ENCODE data around the gene FAIM2. TPM values are rescaled to one million over a fixed set of nuclear protein-coding genes. Genes with fewer than 3 reads are reported as not detected.

The FAIM2 gene
- total RNA-seq, 2 experiments from 2014 or later: 0.53 to 0.91 TPM

DNA sequence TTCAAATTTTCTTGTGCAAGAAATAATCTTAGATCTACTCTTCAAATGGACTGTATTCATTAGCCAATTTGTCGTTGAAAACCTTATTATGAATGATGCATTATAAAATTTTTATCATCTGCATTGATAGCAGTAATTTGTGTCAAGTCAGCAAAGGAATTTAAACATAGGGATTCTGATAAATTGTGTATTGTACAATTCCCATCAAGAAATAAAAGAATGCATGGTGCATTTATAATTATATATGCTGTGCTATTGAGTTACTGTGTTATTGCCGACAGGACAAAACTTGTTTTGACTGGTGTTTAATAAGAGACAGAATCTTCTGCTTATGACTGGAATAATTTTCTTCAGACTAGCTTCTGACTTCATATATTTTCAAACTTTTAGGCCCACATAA lies 57.7 kb downstream of the FAIM2 start:
- H3K9me3 Mint-ChIP-seq (ENCODE audit: low read depth): no peaks in the 10 kb centered on the region
- H3K36me3 Mint-ChIP-seq (ENCODE audit: low read depth): no peaks in the 10 kb centered on the region
- ChIA-PET CTCF (interaction anchor here (1.1 to 2.1 kb wide), 2 partner anchors 17 to 68 kb away, joined by 3 to 11 read pairs; partner anchors contain the start of gene NCKAP5L), POLR2A (interaction anchor here (0.7 kb wide), 1 partner anchor 743 kb away, joined by 5 read pairs; no protein-coding TSS in a partner anchor)
- no peak for DNase-seq
- H3K27ac Mint-ChIP-seq: no peak overlapping the region
- ATAC-seq: no peak
- H3K4me3 Mint-ChIP-seq: no peak overlapping the region
- H3K4me1 Mint-ChIP-seq: peaks cover 29% of the 10 kb centered on the region
- H3K27me3 Mint-ChIP-seq: peaks cover 4% of the 10 kb centered on the region
- intact Hi-C loops (cut with DNase I, micrococcal nuclease): loop anchor here in 1 of 2 experiments (10.0 kb wide), 1 partner anchor 179 kb away; the partner anchor contains the start of gene RACGAP1

DNA sequence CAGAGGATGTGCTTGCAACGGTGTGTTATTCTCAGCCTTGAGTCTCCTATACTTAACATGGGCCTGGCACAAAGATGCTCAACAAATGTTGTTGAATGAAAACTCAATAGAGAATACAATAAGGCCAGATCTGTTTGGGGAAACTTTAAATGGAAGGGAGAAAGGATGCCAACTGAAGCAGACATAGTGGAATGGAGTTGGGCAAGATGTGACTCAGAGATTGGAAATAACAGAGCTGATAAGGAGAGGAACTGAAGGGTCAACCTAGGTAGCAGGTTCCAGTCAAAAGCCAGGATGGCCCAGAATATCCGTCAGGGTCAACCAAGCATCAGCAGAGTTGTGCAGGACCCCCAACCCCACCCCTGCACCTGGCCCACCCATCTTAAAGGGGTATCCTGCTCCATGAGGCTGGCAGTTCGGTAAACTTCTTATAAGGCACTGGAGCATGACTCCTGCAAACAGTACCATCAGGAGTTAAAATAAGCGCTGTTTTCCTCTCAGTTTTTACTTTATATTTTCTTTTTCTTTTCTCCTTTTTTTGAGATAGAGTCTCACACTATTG lies 59.7 kb downstream of the FAIM2 start:
- intact Hi-C loops (cut with DNase I, micrococcal nuclease): loop anchor here (1.0 to 10.0 kb wide), 10 partner anchors 16 to 557 kb away; partner anchors contain the start of genes RACGAP1 (in 2 of the 2), TMBIM6 (in 2 of the 2), CERS5 (in 1 of the 2) and FMNL3 (in 1 of the 2)
- Mint-ChIP-seq H3K27me3 (peaks cover 4% of the 10 kb centered on the region), H3K4me3 (peak overlapping the region; percentile 3), H3K36me3 (ENCODE audit: low read depth) (no peaks in the 10 kb centered on the region), H3K27ac (peak overlapping the region; percentile 26), H3K9me3 (ENCODE audit: low read depth) (no peaks in the 10 kb centered on the region), H3K4me1 (peaks cover 30% of the 10 kb centered on the region)
- DNase-seq: no peak
- no peak for ATAC-seq
- ChIA-PET CTCF (interaction anchor here (0.7 to 2.1 kb wide), 8 partner anchors 8 to 372 kb away, joined by 3 to 11 read pairs (median 6); partner anchors contain the start of genes NCKAP5L and TMBIM6), POLR2A (no interaction called here)

DNA sequence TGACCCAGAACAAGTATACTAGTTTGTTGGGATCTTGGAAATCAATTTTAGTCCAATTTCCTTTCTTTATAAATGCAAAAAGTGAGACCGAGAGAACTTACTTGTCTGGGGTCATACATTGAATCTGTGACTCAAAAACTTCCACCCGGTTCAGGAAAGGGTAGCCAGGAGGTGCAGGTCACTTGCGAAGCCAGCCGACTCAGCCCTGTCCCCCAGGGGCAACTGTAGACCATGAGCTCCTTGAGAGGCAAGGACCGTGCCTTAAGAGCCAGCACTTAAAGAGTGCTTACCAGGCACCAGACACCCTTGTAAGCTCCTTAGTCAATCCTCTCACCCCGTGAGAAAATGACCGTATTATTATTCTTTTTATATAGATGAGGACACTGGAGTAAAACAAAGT lies 60.3 kb downstream of the FAIM2 start:
- H3K27ac Mint-ChIP-seq: peak overlapping the region; percentile 91
- ChIA-PET POLR2A (interaction anchor here (0.6 to 1.0 kb wide), 8 partner anchors 15 to 642 kb away, joined by 3 to 11 read pairs (median 4); partner anchors contain the start of genes COX14, NCKAP5L and TMBIM6), CTCF (interaction anchor here (0.8 to 1.8 kb wide), 10 partner anchors 9 to 102 kb away, joined by 3 to 10 read pairs (median 4); partner anchors contain the start of genes NCKAP5L and TMBIM6)
- DNase-seq (no peak), ATAC-seq (no peak)
- intact Hi-C loops (cut with DNase I, micrococcal nuclease): loop anchor here (1.0 to 10.0 kb wide), 10 partner anchors 15 to 557 kb away; partner anchors contain the start of genes RACGAP1 (in 2 of the 2), TMBIM6 (in 2 of the 2), CERS5 (in 1 of the 2) and FMNL3 (in 1 of the 2)
- peak overlapping the region; percentile 90 for H3K4me3 Mint-ChIP-seq
- no peaks in the 10 kb centered on the region for H3K36me3 Mint-ChIP-seq (ENCODE audit: low read depth)
- no peaks in the 10 kb centered on the region for H3K9me3 Mint-ChIP-seq (ENCODE audit: low read depth)
- peaks cover 30% of the 10 kb centered on the region for H3K4me1 Mint-ChIP-seq
- H3K27me3 Mint-ChIP-seq: no peaks in the 10 kb centered on the region

DNA sequence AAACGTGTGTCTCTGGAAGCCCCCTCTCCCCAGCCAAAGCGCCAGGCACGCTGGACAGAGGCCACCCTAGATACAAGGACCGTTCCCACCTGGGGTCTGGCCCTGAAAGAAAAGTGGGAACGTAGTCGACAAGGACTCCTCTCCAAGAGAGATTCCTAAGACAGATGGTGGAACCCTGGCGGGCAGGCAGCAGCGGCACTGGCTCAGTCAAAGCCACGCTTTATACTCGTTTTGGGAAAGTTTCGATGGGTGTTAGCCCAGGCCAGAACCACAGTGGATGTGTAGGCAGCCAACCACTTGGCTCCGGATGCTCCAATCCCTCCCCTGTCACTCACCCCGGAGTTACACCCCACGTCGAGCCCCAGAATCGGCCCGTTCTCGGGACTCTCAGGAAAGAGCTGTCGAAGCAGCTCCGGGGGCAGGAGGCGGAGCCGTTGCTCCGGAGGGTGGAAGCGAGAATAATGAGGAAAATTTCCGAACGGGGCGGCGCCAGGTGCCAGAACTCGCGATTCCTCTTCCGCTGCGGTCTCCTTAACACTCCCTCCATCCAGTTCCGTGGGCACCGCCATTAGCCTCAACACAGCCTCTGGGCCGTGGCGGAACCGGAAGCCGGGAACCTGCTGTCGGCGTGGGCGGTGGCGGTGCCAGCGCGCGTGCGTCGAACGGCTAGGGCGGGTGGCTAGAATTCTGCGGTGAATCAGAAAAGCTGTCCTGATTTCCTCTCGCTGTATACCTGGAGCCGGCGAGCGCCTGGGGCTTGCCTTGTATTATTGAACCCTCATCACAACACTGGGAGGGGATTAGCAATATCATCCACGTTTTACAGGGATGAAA lies 61.0 kb downstream of the FAIM2 start, which contains the start of gene BCDIN3D:
Gene BCDIN3D, minus strand, starts transcription at position 588 of the 834 bp plus-strand sequence. Its CDS starts 19 bp downstream, at position 569.
- intact Hi-C loops (cut with DNase I, micrococcal nuclease): loop anchor here (1.0 to 10.0 kb wide), 11 partner anchors 14 to 577 kb away; partner anchors contain the start of genes NCKAP5L (in 2 of the 2), RACGAP1 (in 2 of the 2), TMBIM6 (in 2 of the 2) and CERS5 (in 1 of the 2)
- POLR2A ChIA-PET: interaction anchor here (0.6 to 1.0 kb wide), 9 partner anchors 14 to 641 kb away, joined by 3 to 11 read pairs (median 3); partner anchors contain the start of genes COX14, NCKAP5L and TMBIM6

DNA sequence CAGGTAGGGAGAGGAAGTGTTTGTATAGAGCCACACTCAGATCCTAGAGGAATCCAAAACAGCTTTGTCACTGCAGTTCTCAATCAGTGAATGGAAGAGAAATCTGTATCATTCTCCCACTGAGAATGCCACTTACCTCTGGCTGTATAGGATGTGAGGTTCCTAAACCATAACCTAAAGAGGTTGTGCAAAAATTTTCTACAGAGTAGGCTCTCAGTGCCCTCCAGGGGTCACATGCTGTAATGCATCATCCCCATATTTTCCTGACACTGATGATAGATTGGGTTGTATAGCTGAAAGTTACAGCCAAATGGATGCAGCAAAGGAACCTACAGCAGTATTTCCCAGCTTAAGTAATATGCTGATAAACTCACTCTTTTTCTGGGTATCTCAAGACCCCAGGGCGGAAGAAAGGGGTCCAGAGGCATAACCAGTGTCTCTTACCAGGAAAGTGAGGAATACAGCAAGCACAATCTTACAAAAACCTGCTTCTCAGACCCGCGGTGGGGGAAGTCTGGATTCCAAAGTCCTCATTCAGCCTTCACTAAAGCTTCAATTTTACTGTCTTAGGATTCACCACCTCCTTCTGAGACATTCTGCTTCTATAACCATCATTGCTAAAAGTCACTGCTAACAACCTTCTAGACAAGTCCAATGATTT lies 64.6 kb downstream of the FAIM2 start:
- Mint-ChIP-seq H3K27ac (no peak overlapping the region), H3K4me1 (peaks cover 23% of the 10 kb centered on the region), H3K36me3 (ENCODE audit: low read depth) (peaks cover 1% of the 10 kb centered on the region), H3K27me3 (no peaks in the 10 kb centered on the region), H3K4me3 (no peak overlapping the region), H3K9me3 (ENCODE audit: low read depth) (no peaks in the 10 kb centered on the region)
- ATAC-seq (no peak), DNase-seq (peak; percentile 50)
- ChIA-PET POLR2A (interaction anchor here (0.5 to 1.0 kb wide), 3 partner anchors 11 to 190 kb away, joined by 3 to 4 read pairs (median 3); partner anchors contain the start of gene NCKAP5L), CTCF (interaction anchor here (0.6 to 4.8 kb wide), 26 partner anchors 10 to 273 kb away, joined by 3 to 44 read pairs (median 4); partner anchors contain the start of genes COX14, NCKAP5L and TMBIM6)
- intact Hi-C loops (cut with DNase I, micrococcal nuclease): loop anchor here (1.0 to 2.0 kb wide), 2 partner anchors 63 to 194 kb away; no protein-coding TSS in a partner anchor

More for the DNA sequence above, 61.0 kb downstream of the FAIM2 start, which contains the start of gene BCDIN3D:
- DNase-seq (peak; percentile 97), ATAC-seq (peak; percentile 92)
- CTCF ChIA-PET: interaction anchor here (0.6 to 1.8 kb wide), 10 partner anchors 9 to 261 kb away, joined by 3 to 10 read pairs (median 4); partner anchors contain the start of gene NCKAP5L
- Mint-ChIP-seq H3K27ac (peak within 1 kb of the TSS; percentile 91), H3K9me3 (ENCODE audit: low read depth) (no peaks in the 10 kb centered on the region), H3K4me1 (peaks cover 30% of the 10 kb centered on the region), H3K36me3 (ENCODE audit: low read depth) (no peaks in the 10 kb centered on the region), H3K27me3 (no peaks in the 10 kb centered on the region), H3K4me3 (peak within 1 kb of the TSS; percentile 90)

DNA sequence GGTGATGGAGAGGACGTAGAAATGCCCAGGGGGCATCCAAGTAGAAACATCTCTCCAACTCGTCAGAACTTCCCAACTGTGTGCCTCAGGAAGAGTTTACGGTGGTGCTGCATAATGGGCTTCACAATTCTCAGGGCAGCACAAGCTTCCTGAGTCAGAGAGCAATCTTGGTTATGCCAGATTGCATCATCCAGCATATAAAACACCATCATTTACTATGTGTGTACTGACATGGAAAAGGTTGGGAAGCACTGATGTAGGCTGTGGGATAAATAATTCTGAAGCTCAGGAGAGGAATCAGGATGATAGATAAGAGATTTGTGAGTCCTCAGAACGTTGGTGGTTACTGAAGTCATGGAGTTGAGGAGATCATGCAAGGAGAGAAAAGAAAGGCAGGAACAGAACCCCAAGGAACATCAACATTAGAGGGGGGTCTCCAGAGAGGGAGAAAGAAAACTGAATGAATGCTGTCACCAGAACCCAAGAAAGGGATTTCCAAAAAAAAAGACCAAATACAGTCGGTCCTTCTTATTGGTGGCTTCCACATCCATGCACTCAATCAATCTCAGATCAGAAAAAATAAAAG lies 70.8 kb downstream of the FAIM2 start:
- ATAC-seq (no peak), DNase-seq (no peak)
- Mint-ChIP-seq H3K27ac (peak overlapping the region; percentile 68), H3K27me3 (no peaks in the 10 kb centered on the region), H3K4me3 (no peak overlapping the region), H3K36me3 (ENCODE audit: low read depth) (peaks cover 1% of the 10 kb centered on the region), H3K4me1 (peaks cover 15% of the 10 kb centered on the region), H3K9me3 (ENCODE audit: low read depth) (no peaks in the 10 kb centered on the region)
- ChIA-PET POLR2A (no interaction called here), CTCF (interaction anchor here (0.6 to 1.5 kb wide), 2 partner anchors 70 to 197 kb away, joined by 3 read pairs; no protein-coding TSS in a partner anchor)
- intact Hi-C loops (cut with DNase I, micrococcal nuclease): no loop called here

DNA sequence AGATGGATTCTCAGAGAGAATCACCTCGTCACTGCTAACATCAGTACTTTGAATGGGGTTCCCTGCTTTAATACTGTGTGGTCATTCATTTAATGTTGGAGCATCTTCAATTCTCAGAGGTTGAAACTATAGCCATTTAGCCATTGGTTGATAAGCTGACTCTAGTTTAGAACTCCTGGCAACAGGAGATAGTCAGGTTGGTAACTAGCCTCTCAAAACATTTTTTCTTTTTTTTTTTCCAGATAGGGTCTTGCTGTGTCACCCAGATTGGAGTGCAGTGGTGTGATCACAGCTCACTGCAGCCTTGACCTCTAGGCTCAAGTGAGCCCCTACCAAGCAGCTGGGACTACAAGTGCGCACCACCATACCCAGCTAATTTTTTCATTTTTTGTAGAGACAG lies 72.0 kb downstream of the FAIM2 start:
- POLR2A ChIA-PET: no interaction called here
- intact Hi-C loops (cut with DNase I, micrococcal nuclease): no loop called here
- Mint-ChIP-seq H3K4me3 (no peak overlapping the region), H3K27ac (no peak overlapping the region), H3K36me3 (ENCODE audit: low read depth) (no peaks in the 10 kb centered on the region), H3K9me3 (ENCODE audit: low read depth) (no peaks in the 10 kb centered on the region), H3K4me1 (peaks cover 19% of the 10 kb centered on the region), H3K27me3 (no peaks in the 10 kb centered on the region)
- CTCF ChIA-PET: interaction anchor here (1.0 to 1.6 kb wide), 4 partner anchors 13 to 69 kb away, joined by 3 to 4 read pairs (median 4); no protein-coding TSS in a partner anchor
- no peak for DNase-seq
- ATAC-seq: no peak

DNA sequence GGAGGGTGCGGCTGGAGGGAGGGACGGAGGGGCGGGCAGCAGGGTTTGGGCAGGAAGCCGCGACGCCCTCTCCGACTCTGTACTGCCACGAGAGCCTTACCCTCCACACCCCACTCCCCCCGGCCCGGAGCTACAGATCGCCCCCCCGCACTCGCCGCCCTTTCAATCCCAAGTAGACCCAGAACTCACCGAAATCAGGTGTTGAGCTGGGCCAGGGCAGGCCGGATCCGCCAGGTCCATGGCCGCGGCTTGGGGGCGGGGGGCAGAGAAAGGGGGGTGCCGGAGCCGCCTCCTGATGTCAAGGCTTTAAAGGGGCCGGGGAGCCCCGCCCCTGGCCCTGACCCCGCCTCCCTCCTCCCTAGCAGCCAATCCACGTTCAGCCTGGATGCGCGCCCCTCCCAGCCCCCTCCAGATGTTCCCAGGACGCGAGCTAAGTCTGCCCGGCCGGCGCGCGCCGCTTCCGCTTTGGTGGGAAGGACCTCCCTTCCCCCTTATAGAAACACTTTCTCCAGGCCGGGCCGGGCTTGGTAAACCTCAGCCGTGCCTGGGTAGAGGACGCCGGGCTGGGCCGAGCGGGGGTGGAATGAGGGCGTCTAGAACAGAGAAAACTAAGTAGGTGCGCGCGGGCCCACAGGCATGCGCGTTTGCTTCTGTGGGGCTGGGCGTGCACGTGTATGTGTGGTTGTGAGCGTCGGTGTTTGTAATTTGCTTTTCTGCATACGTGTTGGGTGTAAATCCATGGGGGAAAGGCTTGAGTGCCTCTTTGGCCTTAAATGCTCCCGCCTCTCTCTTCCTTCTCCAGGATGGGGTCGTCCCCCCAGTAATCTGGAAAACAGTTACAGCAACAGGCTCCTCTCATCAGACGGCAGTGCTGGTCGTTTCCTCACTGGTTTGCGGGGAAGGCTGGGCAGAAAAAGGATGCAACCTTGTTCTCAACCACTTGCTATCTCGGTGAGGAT lies 75.3 kb downstream of the FAIM2 start, which contains the start of gene NCKAP5L:
Gene NCKAP5L, minus strand, starts transcription at position 281 of the 959 bp plus-strand sequence. CDS start 24,369 bp downstream, outside the sequence.
- Mint-ChIP-seq H3K4me1 (peaks cover 27% of the 10 kb centered on the region), H3K27ac (peak within 1 kb of the TSS; percentile 90), H3K36me3 (ENCODE audit: low read depth) (no peaks in the 10 kb centered on the region), H3K9me3 (ENCODE audit: low read depth) (no peaks in the 10 kb centered on the region), H3K4me3 (peak within 1 kb of the TSS; percentile 86), H3K27me3 (no peaks in the 10 kb centered on the region)
- POLR2A ChIA-PET: interaction anchor here (1.0 to 1.4 kb wide), 3 partner anchors 11 to 87 kb away, joined by 4 to 8 read pairs (median 8); partner anchors contain the start of genes BCDIN3D and TMBIM6
- intact Hi-C loops (cut with DNase I, micrococcal nuclease): loop anchor here (1.0 to 2.0 kb wide), 8 partner anchors 14 to 260 kb away; partner anchors contain the start of genes TMBIM6 (in 2 of the 2), BCDIN3D (in 1 of the 2), FMNL3 (in 1 of the 2) and MCRS1 (in 1 of the 2)
- peak; percentile 97 for DNase-seq
- CTCF ChIA-PET: interaction anchor here (0.5 to 4.4 kb wide), 9 partner anchors 11 to 936 kb away, joined by 3 to 44 read pairs (median 4); partner anchors contain the start of genes ATF1, BCDIN3D and TMBIM6
- peak; percentile 99 for ATAC-seq
